Retinal pigment epithelial cell (primary cell): Measurements from ENCODE around the gene FAM47E.
"Not testable (repeated sequence)": the region's sequence is repeated elsewhere in the genome, so short reads cannot be mapped to it uniquely, and the experiment has no call there.

ENCODE experiments used
- DNase-seq: peaks from one replicate; pipeline ENCODE4 v3.0.0-alpha.2; 2010; ENCODE audit warnings: low read depth
- H3K4me3 ChIP-seq: 2 replicates; pipeline ENCODE4 v1.5.1; 2011; ENCODE audit warnings: mild to moderate bottlenecking, low read length, control low read depth, moderate library complexity
- TF ChIP-seq, protein P1 (sequence below): conservative IDR thresholded peaks from 2 replicates; pipeline ENCODE4 v1.5.1; 2011; ENCODE audit warnings: low read depth, low read length, control low read depth, inconsistent platforms

FAM47E gene

DNA sequence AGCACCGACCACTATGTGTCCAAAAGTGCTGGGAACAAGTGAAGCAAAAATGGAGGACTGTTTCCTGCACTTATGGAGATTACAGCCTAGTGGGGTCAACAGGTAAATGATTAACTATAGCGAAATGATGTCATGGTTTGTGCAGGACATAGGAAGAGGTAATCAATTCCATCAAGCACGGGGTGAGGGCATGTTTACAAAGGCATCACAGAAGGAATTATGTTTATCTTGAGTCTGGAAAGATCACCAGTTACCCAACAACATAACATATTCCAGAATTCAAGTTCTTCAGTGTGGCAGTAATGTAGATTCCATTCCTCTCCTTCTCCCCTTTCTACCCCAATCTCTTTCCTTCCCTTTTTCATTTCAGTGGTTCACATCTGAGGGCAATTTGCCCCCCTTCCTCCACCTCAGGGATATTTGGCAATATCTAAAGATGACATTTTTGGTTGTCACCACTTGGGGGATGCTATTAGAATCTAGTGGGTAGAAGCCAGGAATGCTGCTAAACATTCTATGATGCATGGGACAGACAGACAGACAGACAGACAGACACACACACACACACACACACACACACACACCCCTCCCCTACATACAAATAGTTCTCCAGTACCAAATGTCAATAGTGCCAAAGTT, 24.1 kb downstream of the FAM47E start:
- no peak overlapping the region for H3K4me3 ChIP-seq
- DNase-seq, result no peak
- TF ChIP-seq, protein P1, sequence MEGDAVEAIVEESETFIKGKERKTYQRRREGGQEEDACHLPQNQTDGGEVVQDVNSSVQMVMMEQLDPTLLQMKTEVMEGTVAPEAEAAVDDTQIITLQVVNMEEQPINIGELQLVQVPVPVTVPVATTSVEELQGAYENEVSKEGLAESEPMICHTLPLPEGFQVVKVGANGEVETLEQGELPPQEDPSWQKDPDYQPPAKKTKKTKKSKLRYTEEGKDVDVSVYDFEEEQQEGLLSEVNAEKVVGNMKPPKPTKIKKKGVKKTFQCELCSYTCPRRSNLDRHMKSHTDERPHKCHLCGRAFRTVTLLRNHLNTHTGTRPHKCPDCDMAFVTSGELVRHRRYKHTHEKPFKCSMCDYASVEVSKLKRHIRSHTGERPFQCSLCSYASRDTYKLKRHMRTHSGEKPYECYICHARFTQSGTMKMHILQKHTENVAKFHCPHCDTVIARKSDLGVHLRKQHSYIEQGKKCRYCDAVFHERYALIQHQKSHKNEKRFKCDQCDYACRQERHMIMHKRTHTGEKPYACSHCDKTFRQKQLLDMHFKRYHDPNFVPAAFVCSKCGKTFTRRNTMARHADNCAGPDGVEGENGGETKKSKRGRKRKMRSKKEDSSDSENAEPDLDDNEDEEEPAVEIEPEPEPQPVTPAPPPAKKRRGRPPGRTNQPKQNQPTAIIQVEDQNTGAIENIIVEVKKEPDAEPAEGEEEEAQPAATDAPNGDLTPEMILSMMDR, result no peak

DNA sequence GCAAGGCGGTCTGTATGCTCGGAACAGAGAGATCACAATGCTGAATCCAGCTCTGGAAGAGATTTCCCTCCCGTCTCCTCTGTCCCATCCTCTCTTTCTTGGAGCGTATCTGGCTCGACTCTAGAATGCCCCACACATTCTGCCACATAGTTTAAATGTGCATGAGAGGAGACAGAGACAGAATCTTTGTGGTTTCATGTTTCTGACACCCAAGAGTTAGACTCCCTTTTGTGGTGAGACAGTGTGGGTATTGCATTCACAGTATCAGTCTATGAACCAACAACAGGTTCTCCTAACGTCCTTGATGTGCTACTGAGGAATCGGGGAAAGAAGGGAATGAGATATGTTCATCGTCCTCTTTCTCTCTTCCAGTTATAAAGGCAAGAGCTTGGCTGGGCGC, 25.3 kb downstream of the FAM47E start:
- TF ChIP-seq, protein P1, result no peak
- no peak overlapping the region for H3K4me3 ChIP-seq
- no peak for DNase-seq

DNA sequence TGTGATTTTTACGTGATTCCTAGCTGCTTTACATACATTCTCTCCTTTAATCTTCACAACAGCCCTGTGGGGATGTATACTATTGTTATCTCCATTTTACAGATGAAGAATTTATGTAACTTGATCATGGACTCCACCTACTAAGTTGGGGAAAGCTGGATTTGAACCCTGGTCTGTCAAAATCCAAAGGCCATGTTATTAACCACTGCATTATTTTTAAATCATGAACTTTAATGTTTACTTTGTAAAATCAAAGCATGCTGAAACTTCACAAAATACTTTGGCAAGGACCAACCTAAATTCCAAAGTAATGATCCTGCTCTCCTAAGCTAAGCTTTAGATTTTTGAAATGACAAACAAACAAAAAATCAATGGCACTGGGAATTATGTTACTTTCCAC, 26.1 kb downstream of the FAM47E start:
- no peak overlapping the region for H3K4me3 ChIP-seq
- no peak for DNase-seq
- TF ChIP-seq, protein P1, result no peak

GRCh38 chr4:76278583-76278982, 27.1 kb downstream of the FAM47E start:
- TF ChIP-seq, protein P1, result no peak
- no peak for DNase-seq

GRCh38 chr4:76279462-76279861, 27.9 kb downstream of the FAM47E start:
- DNase-seq, result no peak
- TF ChIP-seq, protein P1, result no peak
- no peak overlapping the region for H3K4me3 ChIP-seq

More at GRCh38 chr4:76278583-76278982, 27.1 kb downstream of the FAM47E start:
- H3K4me3 ChIP-seq, result no peak overlapping the region

- no peak for DNase-seq
- TF ChIP-seq, protein P1, result no peak
- H3K4me3 ChIP-seq, result no peak overlapping the region
Measured at GRCh38 chr4:76280488-76281441, 29.2 kb downstream of the FAM47E start.

- DNase-seq, H3K4me3 ChIP-seq: not testable (repeated sequence)
Measured at GRCh38 chr4:76281594-76281993, 30.1 kb downstream of the FAM47E start.
